OCI-LY3 (cell line): ENCODE results near the gene FRRS1L.

Source experiments
- EZH2phosphoT487 ChIP-seq: fragments of 200-600 bp; shearing (Covaris generic); IDR thresholded peaks from 2 replicates; pipeline ENCODE4 v1.6.1; 2018; ENCODE audit warnings: antibody characterized with exemption, mixed run types, low read depth
- TF ChIP-seq, protein P1 (sequence below): fragments of 200-600, 300-600 bp; sonication (generic); IDR thresholded peaks from 2 replicates; pipeline ENCODE4 v1.5.1; 2014; ENCODE audit warnings: antibody characterized with exemption, low read length, low read depth

DNA sequence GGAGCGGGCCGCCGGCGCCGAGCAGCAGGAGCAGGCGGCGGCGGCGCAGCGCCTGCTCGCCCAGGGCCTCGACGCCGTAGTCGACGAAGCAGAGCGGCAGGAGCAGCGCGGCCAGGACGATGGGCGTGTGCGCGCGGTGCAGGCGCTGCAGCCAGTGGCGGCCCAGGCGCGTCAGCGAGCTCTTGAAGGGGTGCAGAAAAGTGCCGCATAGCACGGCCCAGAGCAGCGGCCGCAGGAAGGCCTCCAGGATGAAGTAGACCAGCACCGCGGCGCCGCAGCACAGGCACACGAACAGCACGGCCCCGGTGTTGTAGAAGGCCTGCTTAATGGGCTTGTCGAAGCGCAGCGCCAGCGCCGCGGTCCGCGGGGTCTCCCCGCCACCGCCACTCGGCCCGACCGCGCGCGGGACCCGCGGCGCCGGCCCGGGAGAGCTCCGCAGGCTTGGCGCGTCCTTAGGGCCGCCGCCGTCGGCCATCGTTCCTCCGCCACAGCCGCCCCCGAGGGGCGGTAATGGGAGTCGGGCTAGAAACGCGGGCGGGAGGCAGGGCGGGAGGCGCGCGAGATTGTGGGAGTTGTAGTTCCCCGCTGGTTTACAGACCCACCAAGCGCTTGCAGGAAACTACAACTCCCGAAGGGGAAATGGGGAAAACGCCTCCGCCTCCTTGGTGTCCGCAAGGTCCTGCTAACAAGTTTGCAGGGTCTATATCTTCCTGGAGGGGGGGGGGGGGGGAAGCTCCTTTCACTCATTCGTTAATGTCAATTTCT lies 47.4 kb downstream of the FRRS1L start, which contains the start of gene TMEM245:
- TF ChIP-seq, protein P1, sequence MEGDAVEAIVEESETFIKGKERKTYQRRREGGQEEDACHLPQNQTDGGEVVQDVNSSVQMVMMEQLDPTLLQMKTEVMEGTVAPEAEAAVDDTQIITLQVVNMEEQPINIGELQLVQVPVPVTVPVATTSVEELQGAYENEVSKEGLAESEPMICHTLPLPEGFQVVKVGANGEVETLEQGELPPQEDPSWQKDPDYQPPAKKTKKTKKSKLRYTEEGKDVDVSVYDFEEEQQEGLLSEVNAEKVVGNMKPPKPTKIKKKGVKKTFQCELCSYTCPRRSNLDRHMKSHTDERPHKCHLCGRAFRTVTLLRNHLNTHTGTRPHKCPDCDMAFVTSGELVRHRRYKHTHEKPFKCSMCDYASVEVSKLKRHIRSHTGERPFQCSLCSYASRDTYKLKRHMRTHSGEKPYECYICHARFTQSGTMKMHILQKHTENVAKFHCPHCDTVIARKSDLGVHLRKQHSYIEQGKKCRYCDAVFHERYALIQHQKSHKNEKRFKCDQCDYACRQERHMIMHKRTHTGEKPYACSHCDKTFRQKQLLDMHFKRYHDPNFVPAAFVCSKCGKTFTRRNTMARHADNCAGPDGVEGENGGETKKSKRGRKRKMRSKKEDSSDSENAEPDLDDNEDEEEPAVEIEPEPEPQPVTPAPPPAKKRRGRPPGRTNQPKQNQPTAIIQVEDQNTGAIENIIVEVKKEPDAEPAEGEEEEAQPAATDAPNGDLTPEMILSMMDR: no peak
- no peak for TF ChIP-seq EZH2phosphoT487
